ENCODE data around the gene CNTNAP2. TPM values are rescaled to one million over a fixed set of nuclear protein-coding genes. Genes with fewer than 3 reads are reported as not detected.

The CNTNAP2 gene
- polyA plus RNA-seq, 5 donors: 30.4 to 44.2 (median 39.8) TPM

GRCh38 chr7:146681487-146681886 lies 564.9 kb downstream of the CNTNAP2 start:
- DNase-seq: no peak

- DNase-seq: no peak
These were observed 566.8 kb downstream of the CNTNAP2 start for GRCh38 chr7:146683439-146683838.

- DNase-seq: no peak
These were observed 574.4 kb downstream of the CNTNAP2 start for GRCh38 chr7:146690987-146691386.

- no peak for DNase-seq
These were observed 582.5 kb downstream of the CNTNAP2 start for GRCh38 chr7:146698995-146699610.

- DNase-seq: no peak
These were observed 583.5 kb downstream of the CNTNAP2 start for GRCh38 chr7:146700015-146700560.

GRCh38 chr7:146701166-146701565 lies 584.6 kb downstream of the CNTNAP2 start:
- no peak for DNase-seq

- no peak for DNase-seq
These were observed 586.3 kb downstream of the CNTNAP2 start for GRCh38 chr7:146702898-146703297.

- no peak for DNase-seq
These were observed 592.9 kb downstream of the CNTNAP2 start for GRCh38 chr7:146709451-146710027.

- DNase-seq: no peak
These were observed 596.6 kb downstream of the CNTNAP2 start for GRCh38 chr7:146713205-146713604.

- no peak for DNase-seq
These were observed 597.3 kb downstream of the CNTNAP2 start for GRCh38 chr7:146713934-146714333.

GRCh38 chr7:146720195-146720594 lies 603.6 kb downstream of the CNTNAP2 start:
- no peak for DNase-seq

- no peak for DNase-seq
These were observed 606.4 kb downstream of the CNTNAP2 start for GRCh38 chr7:146722986-146723385.

GRCh38 chr7:146725520-146725919 lies 608.9 kb downstream of the CNTNAP2 start:
- DNase-seq: no peak

GRCh38 chr7:146728141-146728540 lies 611.5 kb downstream of the CNTNAP2 start:
- no peak for DNase-seq

- DNase-seq: no peak
These were observed 612.0 kb downstream of the CNTNAP2 start for GRCh38 chr7:146728611-146729010.

GRCh38 chr7:146731185-146731584 lies 614.6 kb downstream of the CNTNAP2 start:
- DNase-seq: no peak

- DNase-seq: no peak
These were observed 619.4 kb downstream of the CNTNAP2 start for GRCh38 chr7:146735992-146736391.

- DNase-seq: no peak
These were observed 620.0 kb downstream of the CNTNAP2 start for GRCh38 chr7:146736446-146737190.

GRCh38 chr7:146740039-146740438 lies 623.4 kb downstream of the CNTNAP2 start:
- no peak for DNase-seq

GRCh38 chr7:146741911-146742310 lies 625.3 kb downstream of the CNTNAP2 start:
- no peak for DNase-seq

- DNase-seq: no peak
These were observed 637.8 kb downstream of the CNTNAP2 start for GRCh38 chr7:146754385-146754784.

GRCh38 chr7:146755585-146755984 lies 639.0 kb downstream of the CNTNAP2 start:
- DNase-seq: no peak

GRCh38 chr7:146764458-146764857 lies 647.9 kb downstream of the CNTNAP2 start:
- DNase-seq: no peak

Data from right lung (tissue), 5 donors.